ENCODE data around the gene GPAT3.

GPAT3 gene

GRCh38 chr4:83552083-83552482 lies 16.2 kb downstream of the GPAT3 start:
- no peaks in the 10 kb centered on the region for H3K9me3 ChIP-seq (ENCODE audit: control insufficient read depth, insufficient read depth, low read depth, low read length)
- POLR2A ChIA-PET = no interaction called here
- CTCF ChIA-PET = no interaction called here
- TF ChIP-seq KLF1 (tag by site-specific recombination; IDR thresholded peaks at IDR 0.05) = peak; percentile 52; the same call in 1 of the 2 replicates
- TF ChIP-seq ZEB2 (tag by site-specific recombination; IDR thresholded peaks at IDR 0.05) = 0 out of 2 replicates have a peak, but pooled peaks have one; percentile 40
- TF ChIP-seq PRDM10 (tag by site-specific recombination; IDR thresholded peaks at IDR 0.05) = 0 out of 2 replicates have a peak, but pooled peaks have one; percentile 34
- no peak for TF ChIP-seq ZNF654 (tag by site-specific recombination; IDR thresholded peaks at IDR 0.05; ENCODE audit: low read depth)
- TF ChIP-seq ZNF621 (tag by site-specific recombination; IDR thresholded peaks at IDR 0.05) = no peak
- TF ChIP-seq OSR2 (tag by site-specific recombination; IDR thresholded peaks at IDR 0.05) = peak; percentile 83
- peak; percentile 29; the same call in 1 of the 2 replicates for TF ChIP-seq SP7 (tag by site-specific recombination; IDR thresholded peaks at IDR 0.05)
- TF ChIP-seq FEZF1 (tag by site-specific recombination; IDR thresholded peaks at IDR 0.05) = peak; percentile 33; the same call in 1 of the 2 replicates
- TF ChIP-seq ZBTB1 (tag by site-specific recombination; IDR thresholded peaks at IDR 0.05) = no peak
- TF ChIP-seq ZBTB17 (tag by site-specific recombination; IDR thresholded peaks at IDR 0.05) = peak; percentile 24
- H3K4me1 ChIP-seq (ENCODE audit: control insufficient read depth, insufficient read depth, low read length) = 0 out of 2 replicates have a peak, but pooled peaks cover 5% of the 10 kb centered on the region
- H3K27ac ChIP-seq (ENCODE audit: extremely low read depth, low read depth, low read length) = no peak overlapping the region
- no peaks in the 10 kb centered on the region for H3K36me3 ChIP-seq (ENCODE audit: control insufficient read depth in 2 of 2, insufficient read depth in 1 of 2, low read length in 2 of 2)
- no peak overlapping the region for H3K4me3 ChIP-seq (ENCODE audit: low read depth, low read length)

- no peak overlapping the region for H3K4me3 ChIP-seq (ENCODE audit: low read depth, low read length)
- CTCF ChIA-PET = no interaction called here
- TF ChIP-seq ZNF785 (tag by site-specific recombination; IDR thresholded peaks at IDR 0.05) = no peak
- no peak for TF ChIP-seq ZNF707 (tag by site-specific recombination; IDR thresholded peaks at IDR 0.05)
- no peak for TF ChIP-seq ZNF274 (IDR thresholded peaks at IDR 0.05; ENCODE audit: low read length)
- no peak for TF ChIP-seq ZNF274 (tag by site-specific recombination; IDR thresholded peaks at IDR 0.05; ENCODE audit: borderline replicate concordance)
- TF ChIP-seq ZNF600 (tag by site-specific recombination; IDR thresholded peaks at IDR 0.05) = no peak
- no peak for TF ChIP-seq YY1 (tag by site-specific recombination; IDR thresholded peaks at IDR 0.05)
- TF ChIP-seq ZXDB (tag by site-specific recombination; IDR thresholded peaks at IDR 0.05) = no peak
- no peak for TF ChIP-seq GLI4 (tag by site-specific recombination; IDR thresholded peaks at IDR 0.05)
- TF ChIP-seq ZNF610 (tag by site-specific recombination; IDR thresholded peaks at IDR 0.05; ENCODE audit: borderline replicate concordance) = no peak
- no peak for TF ChIP-seq ZNF426 (tag by site-specific recombination; IDR thresholded peaks at IDR 0.05)
- no peak for TF ChIP-seq ZEB2 (tag by site-specific recombination; IDR thresholded peaks at IDR 0.05)
- no peak for TF ChIP-seq ZSCAN23 (tag by site-specific recombination; IDR thresholded peaks at IDR 0.05)
- TF ChIP-seq ZNF768 (tag by site-specific recombination; IDR thresholded peaks at IDR 0.05) = no peak
- no peak for TF ChIP-seq ELK4 (IDR thresholded peaks at IDR 0.05; ENCODE audit: borderline replicate concordance, low read depth, low read length)
- TF ChIP-seq ZNF18 (tag by site-specific recombination; IDR thresholded peaks at IDR 0.05) = no peak
Measured at GRCh38 chr4:83552924-83553323, 17.0 kb downstream of the GPAT3 start.

More at GRCh38 chr4:83552924-83553323, 17.0 kb downstream of the GPAT3 start:
- Histone ChIP-seq H3K27ac (ENCODE audit: extremely low read depth, low read depth, low read length) (no peak overlapping the region), H3K36me3 (ENCODE audit: control insufficient read depth in 2 of 2, insufficient read depth in 1 of 2, low read length in 2 of 2) (no peaks in the 10 kb centered on the region), H3K4me1 (ENCODE audit: control insufficient read depth, insufficient read depth, low read length) (0 out of 2 replicates have a peak, but pooled peaks cover 5% of the 10 kb centered on the region), H3K9me3 (ENCODE audit: control insufficient read depth, insufficient read depth, low read depth, low read length) (no peaks in the 10 kb centered on the region)
- POLR2A ChIA-PET = no interaction called here
